RPMI8226 (cell line): ENCODE data around the gene DBNL.
A peak's percentile ranks its signal among the peaks of the same experiment; 100 is the strongest.
"Not testable (repeated sequence)": the region's sequence is repeated elsewhere in the genome, so short reads cannot be mapped to it uniquely, and the experiment has no call there.

Source experiments
- DNase-seq: peaks from one replicate; pipeline ENCODE4 v3.0.0-alpha.2; 2015

DBNL gene

DNA sequence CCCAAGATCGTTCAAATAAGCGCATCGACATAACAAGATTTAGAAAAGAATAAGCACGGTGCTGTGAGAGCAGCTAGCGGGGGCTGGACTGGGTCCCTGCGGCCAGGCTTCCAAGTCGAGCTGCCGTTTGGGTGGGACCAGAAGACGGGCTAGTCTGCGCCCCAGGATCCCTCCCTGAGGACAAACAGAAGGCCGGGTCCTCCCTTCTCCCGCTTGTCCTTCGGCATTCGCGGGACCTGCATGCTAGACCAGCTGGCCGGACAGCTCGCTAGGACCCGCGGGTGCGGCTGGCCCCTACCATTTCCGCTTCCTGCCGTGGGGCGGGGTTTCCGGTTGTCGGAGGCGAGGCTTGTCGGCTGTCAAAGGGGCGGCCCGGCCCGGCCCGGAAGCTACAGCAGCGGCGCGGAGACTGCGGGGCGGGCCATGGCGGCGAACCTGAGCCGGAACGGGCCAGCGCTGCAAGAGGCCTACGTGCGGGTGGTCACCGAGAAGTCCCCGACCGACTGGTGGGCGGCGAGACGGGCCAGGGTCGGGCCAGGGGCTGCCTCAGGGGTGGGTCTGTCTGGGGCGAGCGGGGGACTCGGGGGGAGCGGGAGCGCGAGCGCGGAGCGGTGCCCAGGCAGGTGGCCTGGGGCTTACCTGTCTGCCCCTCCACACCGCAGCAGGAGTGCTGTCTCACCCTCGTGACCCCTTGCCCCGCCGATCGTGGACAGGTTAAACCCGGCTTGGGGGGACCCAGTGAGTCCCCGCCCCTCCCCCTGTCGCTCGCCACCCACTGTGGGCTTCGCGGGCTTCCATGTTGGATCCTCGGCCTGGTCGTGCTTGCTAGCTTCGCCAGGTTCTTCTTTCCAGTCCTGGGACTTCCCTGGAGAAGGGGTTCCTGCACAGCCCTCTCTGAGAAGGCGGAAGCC, at the start of gene DBNL:
DBNL (plus strand) TSS at position 388 of the 911 bp plus-strand sequence; CDS start at position 424, 36 bp downstream.
- peak; percentile 95 for DNase-seq

GRCh38 chr7:43997532-43997931, 47.0 kb upstream of the DBNL start, which contains the start of gene SPDYE1:
SPDYE1 (plus strand) TSS chr7:43997897; CDS start chr7:43999950, 2,053 bp downstream.
- not testable (repeated sequence) for DNase-seq

- not testable (repeated sequence) for DNase-seq
Measured at GRCh38 chr7:44012081-44012480, 32.4 kb upstream of the DBNL start.

DNA sequence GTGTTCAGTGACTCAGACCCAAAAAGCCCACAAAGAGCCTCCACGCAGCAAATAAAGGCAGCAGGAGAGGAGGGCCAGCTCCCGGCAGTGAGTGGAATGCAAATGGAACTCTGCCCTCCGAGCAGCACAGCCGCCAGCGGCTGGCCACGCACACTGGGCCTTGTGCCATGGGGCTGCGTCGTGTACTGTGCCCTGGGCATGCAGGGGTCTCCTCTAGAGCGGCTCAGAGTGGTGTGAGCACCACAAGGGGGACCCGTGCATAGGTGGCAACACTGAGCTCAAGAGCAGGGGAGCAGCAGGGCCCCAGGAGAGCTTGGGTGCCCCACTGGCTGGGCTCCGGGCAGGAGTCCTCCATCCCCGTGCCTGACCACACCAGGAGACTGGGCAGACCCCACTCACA, 29.4 kb upstream of the DBNL start:
- not testable (repeated sequence) for DNase-seq

DNA sequence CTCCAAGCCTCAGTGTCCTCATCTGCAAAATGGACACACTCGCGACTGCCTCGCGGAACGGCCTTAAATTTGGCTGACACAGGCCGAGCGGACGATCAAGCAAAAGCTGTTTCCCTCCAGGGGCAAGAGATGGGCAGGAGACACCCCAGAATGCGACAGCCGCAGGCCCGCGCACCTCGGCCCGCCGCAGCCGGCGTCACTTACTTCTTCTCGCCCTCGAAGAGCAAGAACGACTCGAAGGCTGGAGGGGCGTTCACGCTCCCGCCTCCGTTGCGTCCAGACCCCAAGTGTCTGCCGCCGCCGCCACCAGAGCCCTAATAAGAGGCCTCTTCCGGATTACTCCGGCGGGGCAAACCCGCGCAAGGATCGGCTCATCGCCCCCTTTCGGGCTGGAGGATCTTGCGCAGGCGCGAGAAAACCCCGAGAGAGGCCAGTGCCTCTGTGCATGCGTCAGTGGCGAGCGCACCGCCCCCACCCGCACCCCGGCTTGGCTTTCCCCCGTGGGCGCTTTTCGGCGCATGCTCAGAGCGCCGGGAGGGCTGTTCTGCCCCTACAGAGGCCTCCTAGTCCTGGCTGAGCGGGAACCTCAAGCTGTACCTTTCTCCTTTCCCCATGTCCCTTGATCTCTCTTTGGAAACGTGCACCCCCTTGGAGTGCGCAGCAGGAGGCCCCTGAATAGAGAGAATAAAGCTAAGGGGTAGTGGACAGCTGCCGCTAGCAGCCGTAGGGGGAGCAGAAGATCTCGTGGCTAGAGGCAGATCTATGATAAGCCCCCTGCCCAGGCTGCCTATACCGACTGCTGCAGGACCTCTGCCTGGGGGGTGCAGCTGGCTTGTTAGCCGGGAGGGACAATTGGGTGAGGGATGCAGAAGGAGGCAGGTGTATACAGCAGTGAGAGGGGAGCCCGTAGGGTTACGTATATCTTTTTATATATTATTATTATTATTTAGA, 25.4 kb upstream of the DBNL start:
- DNase-seq: peak; percentile 99

- DNase-seq: not testable (repeated sequence)
Measured at GRCh38 chr7:44019825-44020224, 24.7 kb upstream of the DBNL start.

DNA sequence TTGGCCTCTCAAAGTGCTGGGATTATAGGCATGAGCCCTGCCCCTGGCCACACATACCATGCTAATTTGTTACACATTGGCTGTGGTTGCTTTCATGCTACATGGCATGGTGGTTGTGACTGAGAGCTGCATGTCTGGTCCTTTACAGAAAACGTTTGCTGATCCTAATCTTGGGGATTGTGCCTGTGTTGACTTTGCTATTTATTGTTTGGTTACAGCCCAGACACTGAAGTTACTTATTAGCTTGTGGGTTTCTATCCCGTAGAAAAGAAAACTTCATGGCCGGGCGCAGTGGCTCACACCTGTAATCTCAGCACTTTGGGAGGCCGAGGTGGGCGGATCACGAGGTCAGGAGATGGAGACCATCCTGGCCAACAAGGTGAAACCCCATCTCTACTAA, 22.4 kb upstream of the DBNL start:
- DNase-seq: not testable (repeated sequence)

DNA sequence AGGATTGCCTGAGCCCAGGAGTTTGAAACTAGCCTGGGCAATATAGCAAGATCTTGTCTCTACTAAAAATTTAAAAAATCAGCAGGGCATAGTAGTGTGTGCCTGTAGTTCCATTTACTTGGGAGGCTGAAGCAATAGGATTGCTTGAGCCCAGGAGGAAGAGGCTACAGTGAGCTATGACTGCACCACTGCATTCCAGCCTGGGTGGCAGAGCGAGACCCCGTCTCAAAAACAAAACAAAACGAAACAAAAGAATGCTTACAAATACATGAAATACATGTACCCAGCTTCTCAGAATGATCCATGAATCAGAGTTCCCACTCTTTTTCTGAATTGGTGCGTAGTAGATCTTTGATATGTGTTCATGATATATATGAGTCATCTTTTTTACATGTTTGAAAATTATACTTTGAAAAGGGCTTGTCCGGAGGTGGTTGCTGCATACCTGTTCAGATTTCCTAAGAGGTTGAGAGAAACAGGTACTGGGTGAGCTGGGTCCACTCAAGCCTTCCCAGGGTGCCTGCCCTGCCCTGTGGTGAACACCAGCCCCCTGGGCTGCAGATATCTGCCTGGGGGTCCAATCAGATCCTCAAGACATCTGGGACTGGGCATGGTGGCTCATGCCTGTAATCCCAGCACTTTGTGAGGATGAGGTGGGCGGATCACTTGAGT, 21.6 kb upstream of the DBNL start:
- DNase-seq: not testable (repeated sequence)

- not testable (repeated sequence) for DNase-seq
Measured at GRCh38 chr7:44029433-44029832, 15.1 kb upstream of the DBNL start.

DNA sequence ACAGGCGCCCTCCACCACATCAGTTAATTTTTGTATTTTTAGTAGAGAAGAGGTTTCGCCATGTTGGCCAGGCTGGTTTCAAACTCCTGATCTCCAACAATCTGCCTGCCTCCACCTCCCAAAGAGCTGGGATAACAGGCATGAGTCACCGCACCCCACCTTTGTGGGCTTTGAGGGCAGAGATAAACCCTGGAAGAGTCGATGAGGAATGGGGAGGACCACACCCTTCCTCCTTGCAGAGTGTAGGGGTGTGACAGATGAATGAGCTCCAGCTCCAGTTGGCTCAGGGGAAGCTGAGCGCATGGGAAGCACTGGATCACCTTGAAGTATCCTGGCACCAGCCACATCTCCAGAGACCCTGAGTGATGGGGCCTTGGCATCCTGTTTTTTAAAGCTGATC, 14.5 kb upstream of the DBNL start:
- DNase-seq: not testable (repeated sequence)

DNA sequence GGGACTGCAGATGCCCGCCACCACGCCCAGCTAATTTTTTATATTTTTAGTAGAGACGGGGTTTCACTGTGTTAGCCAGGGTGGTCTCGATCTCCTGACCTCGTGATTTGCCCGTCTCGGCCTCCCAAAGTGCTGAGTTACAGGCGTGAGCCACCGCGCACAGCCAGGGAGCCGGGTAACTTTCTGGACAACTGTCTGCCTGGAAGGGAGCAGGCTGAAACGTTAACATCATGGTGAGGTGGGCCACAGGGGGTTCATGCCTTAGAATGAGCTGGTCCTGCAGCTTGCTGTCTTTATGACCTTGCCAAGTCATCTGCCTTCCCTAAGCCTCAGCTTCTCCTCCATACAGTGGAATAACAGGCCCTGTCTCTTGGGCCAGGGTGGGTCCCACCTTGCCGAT, 13.2 kb upstream of the DBNL start:
- not testable (repeated sequence) for DNase-seq

DNA sequence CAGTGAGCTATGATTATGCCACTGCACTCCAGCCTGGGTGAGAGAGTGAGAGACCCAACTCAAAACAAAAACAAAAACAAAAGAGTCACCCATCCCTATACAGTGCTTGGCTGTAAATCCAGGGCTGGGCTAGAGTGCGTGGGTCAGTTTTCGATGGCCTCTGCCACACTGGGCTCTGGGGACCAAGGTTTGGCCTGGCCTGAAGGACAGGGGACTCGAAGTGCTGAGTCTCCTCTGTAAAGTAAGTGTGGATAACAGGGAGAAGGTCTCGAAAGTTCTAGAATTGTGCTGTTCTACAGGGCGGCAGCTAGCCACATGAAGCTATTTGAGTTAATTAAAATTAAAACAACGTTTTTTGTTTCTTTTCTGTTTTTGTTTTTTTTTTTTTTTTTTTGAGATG, 12.5 kb upstream of the DBNL start:
- not testable (repeated sequence) for DNase-seq

DNA sequence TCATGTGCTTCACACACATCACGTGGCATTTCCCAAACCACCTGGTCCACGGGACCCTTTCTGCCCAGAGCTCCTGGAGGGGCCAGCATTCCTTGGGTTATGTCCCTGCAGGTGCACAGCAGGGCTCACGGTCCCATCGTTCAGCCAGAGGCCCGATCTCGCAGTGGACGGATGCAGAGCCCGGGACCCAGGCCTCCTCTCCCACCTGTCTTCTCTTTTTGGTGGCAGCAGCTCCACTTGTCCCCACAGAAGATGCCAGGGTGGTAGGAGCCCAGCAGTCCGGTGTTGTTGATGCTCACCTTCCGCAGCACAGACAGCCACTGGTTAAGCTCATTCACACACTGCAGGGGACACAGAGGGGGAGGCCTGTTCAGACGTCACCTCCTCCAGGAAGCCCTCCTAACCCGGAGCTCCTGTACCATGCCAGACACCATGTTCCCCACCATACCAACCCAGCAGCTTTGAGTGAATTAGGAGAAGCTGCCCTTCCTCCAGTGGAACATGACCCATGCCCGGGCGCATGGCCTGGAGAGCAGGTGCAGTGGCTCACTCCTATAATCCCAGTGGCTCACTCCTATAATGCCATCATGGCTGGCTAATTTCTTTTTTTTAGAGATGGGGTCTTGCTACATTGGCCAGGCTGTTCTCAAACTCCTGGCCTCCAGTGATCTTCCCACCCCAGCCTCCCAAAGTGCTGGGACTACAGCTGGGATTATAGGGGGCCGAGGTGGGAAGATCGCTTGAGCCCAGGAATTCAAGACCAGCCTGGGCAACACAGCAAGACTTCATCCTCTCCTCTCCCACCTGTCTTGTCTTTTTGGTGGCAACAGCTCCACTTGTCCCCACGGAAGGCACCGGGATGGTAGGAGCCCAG, 10.3 kb upstream of the DBNL start:
- DNase-seq: not testable (repeated sequence)

GRCh38 chr7:44036364-44036763, 8.1 kb upstream of the DBNL start:
- not testable (repeated sequence) for DNase-seq

- DNase-seq: not testable (repeated sequence)
Measured at GRCh38 chr7:44037951-44038350, 6.6 kb upstream of the DBNL start.

- not testable (repeated sequence) for DNase-seq
Measured at GRCh38 chr7:44038553-44038952, 5.9 kb upstream of the DBNL start.

- DNase-seq: peak; percentile 95
Measured at GRCh38 chr7:44038961-44039558, 5.4 kb upstream of the DBNL start.

GRCh38 chr7:44039800-44040492, 4.6 kb upstream of the DBNL start:
- not testable (repeated sequence) for DNase-seq

DNA sequence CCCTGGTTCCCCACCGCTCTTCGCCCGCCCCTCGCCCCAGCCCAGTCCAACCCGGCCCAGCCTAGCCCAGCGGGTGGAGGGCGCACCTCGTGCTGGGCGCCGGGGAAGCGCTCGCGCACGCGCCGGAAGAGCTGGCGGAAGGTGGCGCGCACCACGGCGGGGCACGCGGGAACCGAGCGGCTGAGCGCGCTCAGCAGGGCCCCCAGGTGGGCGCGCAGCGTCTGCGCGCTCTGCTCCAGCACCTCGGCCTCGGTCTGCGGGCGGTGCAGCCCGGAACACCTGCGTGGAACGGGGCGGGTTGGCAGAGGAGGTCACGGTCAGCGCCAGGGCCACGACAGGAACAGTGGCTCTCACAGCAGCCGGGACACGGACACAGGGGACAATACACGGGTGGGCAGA, 4.0 kb upstream of the DBNL start:
- peak; percentile 77 for DNase-seq

DNA sequence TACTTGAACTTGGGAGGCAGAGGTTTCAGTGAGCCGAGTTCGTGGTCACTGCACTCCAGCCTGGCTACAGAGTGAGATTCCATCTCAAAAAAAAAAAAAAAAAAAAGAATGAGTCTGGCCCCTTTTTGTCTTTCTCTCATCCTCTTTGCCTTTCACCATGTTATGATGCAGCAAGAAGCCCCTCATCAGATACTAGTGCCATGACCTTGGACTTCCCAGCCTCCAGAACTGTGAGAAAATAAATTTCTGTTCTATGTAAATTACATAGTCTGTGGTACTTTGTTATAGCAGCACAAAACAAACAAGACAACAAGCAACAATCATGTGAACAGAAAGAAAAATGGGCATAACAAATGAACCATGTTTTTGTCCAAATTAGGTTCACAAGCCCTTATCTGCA, 2.3 kb upstream of the DBNL start:
- no peak for DNase-seq

GRCh38 chr7:44043902-44044301, 600 bp upstream of the DBNL start:
- DNase-seq: no peak
